ENCODE measurements around the gene RBFA.

DNA sequence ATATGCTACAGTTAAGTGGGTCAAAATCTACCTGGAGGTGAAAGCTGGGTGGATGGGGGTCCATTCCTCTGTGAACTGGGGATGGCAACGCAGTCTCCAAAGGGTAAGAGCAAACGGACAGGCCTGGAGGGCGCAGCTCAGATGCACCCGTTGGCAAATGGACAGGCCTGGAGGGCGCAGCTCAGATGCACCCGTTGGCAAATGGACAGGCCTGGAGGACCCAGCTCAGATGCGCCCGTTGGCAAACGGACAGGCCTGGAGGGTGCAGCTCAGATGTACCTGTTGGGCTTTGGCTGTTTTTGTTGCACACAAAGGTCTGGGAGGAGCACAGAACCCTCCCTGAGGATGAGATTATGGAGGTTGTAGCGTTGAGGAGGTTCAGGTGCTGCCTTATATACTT lies 33.7 kb downstream of the RBFA start:
- TF ChIP-seq, protein P1, sequence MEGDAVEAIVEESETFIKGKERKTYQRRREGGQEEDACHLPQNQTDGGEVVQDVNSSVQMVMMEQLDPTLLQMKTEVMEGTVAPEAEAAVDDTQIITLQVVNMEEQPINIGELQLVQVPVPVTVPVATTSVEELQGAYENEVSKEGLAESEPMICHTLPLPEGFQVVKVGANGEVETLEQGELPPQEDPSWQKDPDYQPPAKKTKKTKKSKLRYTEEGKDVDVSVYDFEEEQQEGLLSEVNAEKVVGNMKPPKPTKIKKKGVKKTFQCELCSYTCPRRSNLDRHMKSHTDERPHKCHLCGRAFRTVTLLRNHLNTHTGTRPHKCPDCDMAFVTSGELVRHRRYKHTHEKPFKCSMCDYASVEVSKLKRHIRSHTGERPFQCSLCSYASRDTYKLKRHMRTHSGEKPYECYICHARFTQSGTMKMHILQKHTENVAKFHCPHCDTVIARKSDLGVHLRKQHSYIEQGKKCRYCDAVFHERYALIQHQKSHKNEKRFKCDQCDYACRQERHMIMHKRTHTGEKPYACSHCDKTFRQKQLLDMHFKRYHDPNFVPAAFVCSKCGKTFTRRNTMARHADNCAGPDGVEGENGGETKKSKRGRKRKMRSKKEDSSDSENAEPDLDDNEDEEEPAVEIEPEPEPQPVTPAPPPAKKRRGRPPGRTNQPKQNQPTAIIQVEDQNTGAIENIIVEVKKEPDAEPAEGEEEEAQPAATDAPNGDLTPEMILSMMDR (IDR thresholded peaks at IDR 0.05), result no peak
- no peak for TF ChIP-seq POLR2A (IDR thresholded peaks at IDR 0.05)

Measured in heart left ventricle (tissue), 13 donors.